Spleen (tissue), 11 donors: ENCODE measurements around the gene MATK. TPM values are rescaled to one million over a fixed set of nuclear protein-coding genes. Genes with fewer than 3 reads are reported as not detected.

ENCODE experiments used
- DNase-seq: peaks from one replicate; pipeline ENCODE4 v3.0.0-alpha.2; 2020
- H3K27ac ChIP-seq, 8 donors: fragments of 200-600 bp; sonication (generic) in 7 of 8; 1 replicate in 4 of 8; 2 replicates in 4 of 8; pipeline versions ENCODE4 v1.5.0 to v1.8.0; 2016 to 2021; ENCODE audit warnings: inconsistent platforms in 4 of 8, mild to moderate bottlenecking in 4 of 8, moderate library complexity in 1 of 8
- H3K27me3 ChIP-seq, 7 donors: fragments of 200-600 bp; sonication (generic) in 6 of 7; replicated peaks in 1 of 7; 1 replicate in 4 of 7; 2 replicates in 3 of 7; pipeline versions ENCODE4 v1.5.0 to v1.8.0; 2016 to 2021; ENCODE audit warnings: inconsistent platforms in 3 of 7, mild to moderate bottlenecking in 1 of 7
- H3K36me3 ChIP-seq, 6 donors: fragments of 200-600 bp; sonication (generic) in 5 of 6; 1 replicate in 4 of 6; 2 replicates in 2 of 6; pipeline versions ENCODE4 v1.5.0 to v1.8.0; 2016 to 2021; ENCODE audit warnings: inconsistent platforms in 2 of 6
- H3K4me1 ChIP-seq, 6 donors: fragments of 200-600 bp; sonication (generic) in 5 of 6; 1 replicate in 3 of 6; 2 replicates in 3 of 6; pipeline versions ENCODE4 v1.5.0 to v1.8.0; 2016 to 2021; ENCODE audit warnings: inconsistent platforms in 3 of 6
- H3K4me3 ChIP-seq, 8 donors: fragments of 200-600 bp; sonication (generic) in 7 of 8; 1 replicate in 4 of 8; 2 replicates in 4 of 8; pipeline versions ENCODE4 v1.5.0 to v1.8.0; 2016 to 2021; ENCODE audit warnings: inconsistent platforms in 4 of 8, mild to moderate bottlenecking in 4 of 8, moderate library complexity in 2 of 8
- H3K9me3 ChIP-seq, 8 donors: fragments of 200-600 bp; sonication (generic) in 7 of 8; 1 replicate in 4 of 8; 2 replicates in 4 of 8; pipeline versions ENCODE4 v1.5.0 to v1.8.0; 2016 to 2021; ENCODE audit warnings: inconsistent platforms in 4 of 8
- CTCF ChIP-seq, 11 experiments: fragments of 200-600 bp in 7 of 11; fragments of 450-650 bp in 4 of 11; sonication (generic) in 4 of 11; IDR thresholded peaks in 8 of 11; conservative IDR thresholded peaks in 3 of 11; 1 replicate in 7 of 11; 2 replicates in 4 of 11; pipeline versions ENCODE4 v1.4.0 to v1.8.0; 2016 to 2021; ENCODE audit warnings: antibody characterized with exemption in 11 of 11, inconsistent platforms in 4 of 11, mild to moderate bottlenecking in 1 of 11
- POLR2A ChIP-seq, 3 donors: fragments of 450-650 bp; IDR thresholded peaks; one replicate each; pipeline ENCODE4 v1.5.1; 2017; ENCODE audit warnings: antibody characterized with exemption in 3 of 3, mild to moderate bottlenecking in 1 of 3
- POLR2AphosphoS5 ChIP-seq, 3 donors: sonication (generic); formaldehyde crosslinking; IDR thresholded peaks; one replicate each; pipeline ENCODE4 v1.5.1; 2017; ENCODE audit warnings: antibody characterized with exemption in 3 of 3
- WGBS, 5 donors: extraction: QIAGEN DNeasy Blood & Tissue Kit in 3 of 5; methylation state at CpG; one replicate each; pipeline versions ENCODE4 v1.1.5 to v1.1.7; 2013 to 2018; 5-methylcytosine and 5-hydroxymethylcytosine counted together
- intact Hi-C: fragments of 100-400 bp; cut with DNase I; formaldehyde crosslinking; loops from one replicate; pipeline ENCODE4 v1.15.0; 2023; ENCODE audit warnings: low total_unique reads
- polyA plus RNA-seq, 3 donors: library from polyadenylated mRNA; stranded (reverse); fragments of 200-250 nt; gene quantifications; one replicate each; pipeline ENCODE4 v1.2.1, GENCODE V29; 2013
- total RNA-seq, 7 donors: library from RNA; depleted of rRNA in 3 of 7; stranded (reverse); fragments of >200 nt in 3 of 7; fragmentation: NEBNext Ultra II Directional in 4 of 7; extraction: Animal tissue kit (Norgen Biotek cat#: 25700) in 4 of 7; gene quantifications; one replicate each; pipeline versions ENCODE4 v1.1.0 to v1.2.1, GENCODE V29; 2016 to 2021
- donor health status: healthy with polysubstance abuse.
- donor health status: DM: no; HTN: no; CAD: no; lungs with moderate emphysema.
- donor health status: DM: no; HTN: no; CAD: no.
- donor health status: Bipolar disorder and iron deficiency.
- donor health status: healthy.
- donor health status: DM: no; HTN: no; CAD: no.
- donor health status: DM: yes; HTN: yes; CAD: no.

MATK gene
- total and polyA plus RNA-seq, 10 donors: 8.1 to 22.6 (median 16.6) TPM

DNA sequence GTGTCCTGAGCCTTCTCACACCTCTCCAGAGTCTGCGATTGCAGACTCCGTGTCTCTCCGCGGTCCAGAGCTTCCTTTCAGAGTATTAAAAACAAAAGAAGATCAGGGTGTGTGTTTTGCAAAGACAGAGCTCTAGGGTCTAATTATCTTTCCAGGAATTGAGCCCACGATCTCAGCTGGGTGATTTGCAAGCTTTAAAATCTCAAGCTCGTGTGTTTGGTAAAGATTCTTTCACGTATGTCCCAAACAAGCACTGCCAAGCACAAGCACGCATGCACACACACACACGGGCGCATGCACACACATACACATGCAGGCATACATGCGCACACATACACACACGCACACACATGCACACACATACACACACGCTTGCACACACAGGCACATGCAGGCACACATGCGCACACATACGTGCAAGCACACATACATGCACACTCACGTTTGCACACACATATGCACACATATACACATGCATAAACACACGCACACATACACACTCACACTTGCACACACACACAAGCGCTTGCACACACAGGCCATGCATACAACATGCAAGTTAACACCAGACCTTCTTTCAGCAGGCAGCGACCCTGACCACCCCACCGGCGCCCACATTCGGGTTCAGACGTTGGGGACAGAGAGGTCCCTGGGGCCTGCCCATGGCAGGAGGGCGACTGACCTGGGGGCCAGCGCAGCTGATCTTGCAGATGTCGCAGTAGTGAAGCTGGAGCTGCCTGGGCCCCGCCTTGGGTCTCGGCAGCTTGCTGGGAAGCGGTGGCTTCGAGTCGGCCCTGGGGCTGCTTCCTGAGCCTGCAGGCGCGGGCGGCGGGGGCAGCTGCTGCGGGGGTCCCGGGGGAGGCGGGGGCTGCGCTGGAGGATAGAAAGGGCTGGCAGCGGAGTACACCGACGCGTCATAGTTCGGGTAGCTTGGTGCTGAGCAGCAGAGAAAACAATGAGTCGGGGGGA is 44.7 kb upstream of the MATK start:
- WGBS, 5 donors: 65 to 78% (median 68%) methylated on average over 38 to 45 of the region's 45 CpGs
- no peak for DNase-seq
- intact Hi-C loops: no loop called here
- Histone ChIP-seq H3K4me1 (no peaks in the 10 kb centered on the region), H3K36me3 (no peaks in the 10 kb centered on the region), H3K27ac (no peak overlapping the region), H3K27me3 (peaks cover 0 to 38% (median 0%) of the 10 kb centered on the region in 7 donors), H3K9me3 (no peaks in the 10 kb centered on the region), H3K4me3 (no peak overlapping the region)
- TF ChIP-seq POLR2A (IDR thresholded peaks at IDR 0.05) (no peak), POLR2AphosphoS5 (IDR thresholded peaks at IDR 0.05) (no peak), CTCF (IDR thresholded peaks at IDR 0.05 in 8 of 11, conservative IDR thresholded peaks at IDR 0.05 in 3 of 11) (no peak)

DNA sequence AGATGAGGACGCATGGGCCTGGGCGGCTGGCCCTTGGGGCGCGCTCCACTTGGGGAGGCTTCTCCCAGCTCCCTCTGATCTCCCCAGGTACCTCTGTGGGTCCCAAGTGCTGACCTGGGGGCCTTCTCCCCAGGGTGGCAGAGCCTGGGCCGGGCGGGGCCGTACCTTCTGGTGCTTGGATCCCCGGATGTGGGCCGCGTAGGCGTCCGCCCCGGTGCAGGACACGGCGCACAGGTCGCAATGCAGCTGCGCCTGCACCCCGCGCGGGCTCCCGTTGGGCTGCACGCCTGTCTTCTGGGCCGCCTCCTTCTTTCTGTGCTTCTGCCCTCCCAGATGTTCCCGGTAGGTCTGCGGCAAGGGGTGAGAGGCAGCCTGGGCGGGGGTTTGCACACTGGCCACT is 41.1 kb upstream of the MATK start:
- intact Hi-C loops: loop anchor here (10.0 kb wide), 1 partner anchor 53 kb away; the partner anchor contains the start of gene RAX2
- no peak for DNase-seq
- Histone ChIP-seq H3K9me3 (no peaks in the 10 kb centered on the region), H3K4me3 (no peak overlapping the region), H3K4me1 (peaks cover 0 to 7% (median 5%) of the 10 kb centered on the region in 6 donors), H3K27ac (no peak overlapping the region), H3K27me3 (peaks cover 0 to 32% (median 0%) of the 10 kb centered on the region in 7 donors), H3K36me3 (no peaks in the 10 kb centered on the region)
- TF ChIP-seq POLR2AphosphoS5 (IDR thresholded peaks at IDR 0.05): no peak
- no peak for TF ChIP-seq CTCF (IDR thresholded peaks at IDR 0.05 in 8 of 11, conservative IDR thresholded peaks at IDR 0.05 in 3 of 11)
- no peak for TF ChIP-seq POLR2A (IDR thresholded peaks at IDR 0.05)
- WGBS, 5 donors: 94 to 97% (median 95%) methylated on average over 17 to 26 of the region's 26 CpGs

GRCh38 chr19:3826163-3826562 is 40.0 kb upstream of the MATK start:
- H3K27ac ChIP-seq: no peak overlapping the region
- H3K9me3 ChIP-seq: no peaks in the 10 kb centered on the region
- no peak for DNase-seq
- H3K4me1 ChIP-seq: peaks cover 0 to 15% (median 12%) of the 10 kb centered on the region in 6 donors
- WGBS, 5 donors: 76 to 85% (median 76%) methylated on average over 10 to 12 of the region's 12 CpGs
- intact Hi-C loops: loop anchor here (10.0 kb wide), 1 partner anchor 51 kb away; the partner anchor contains the start of gene RAX2
- H3K36me3 ChIP-seq: no peaks in the 10 kb centered on the region
- TF ChIP-seq POLR2AphosphoS5 (IDR thresholded peaks at IDR 0.05) (no peak), CTCF (IDR thresholded peaks at IDR 0.05 in 8 of 11, conservative IDR thresholded peaks at IDR 0.05 in 3 of 11) (no peak), POLR2A (IDR thresholded peaks at IDR 0.05) (no peak)
- H3K4me3 ChIP-seq: no peak overlapping the region
- H3K27me3 ChIP-seq: peaks cover 0 to 20% (median 0%) of the 10 kb centered on the region in 7 donors
